NCI-H69 (cell line): ENCODE results near the gene MEDAG.

Experiments
- DNase-seq: peaks from one replicate; lab custom pipeline; 2025; lab: John Stamatoyannopoulos, UW

The MEDAG gene

DNA sequence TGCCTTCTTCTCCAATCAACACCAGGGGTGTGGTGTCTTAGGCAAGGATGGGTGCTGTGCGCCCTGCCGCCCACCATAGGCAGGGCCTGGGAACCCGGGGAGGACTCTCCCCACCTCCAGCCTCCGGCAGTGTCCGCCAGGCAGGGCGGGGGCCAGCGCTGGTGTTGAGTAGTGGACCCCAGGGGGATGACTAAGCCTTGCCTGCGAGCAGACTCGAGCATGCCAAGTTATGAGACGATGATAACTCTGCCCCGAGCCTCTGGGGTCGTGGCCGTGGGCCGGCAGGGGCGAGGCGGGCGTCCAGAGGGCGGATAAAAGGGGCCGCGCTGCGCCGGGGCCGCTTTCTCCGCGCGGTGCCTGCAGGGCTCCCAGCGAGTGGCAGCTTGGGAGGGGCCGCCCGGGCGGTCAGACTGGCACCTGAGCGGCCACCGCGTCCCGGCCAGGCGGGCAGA is at the start of gene MEDAG:
Gene MEDAG, plus strand, starts transcription at position 340 of the 452 bp plus-strand sequence. CDS start 245 bp downstream, outside the sequence.
- DNase-seq = no peak

DNA sequence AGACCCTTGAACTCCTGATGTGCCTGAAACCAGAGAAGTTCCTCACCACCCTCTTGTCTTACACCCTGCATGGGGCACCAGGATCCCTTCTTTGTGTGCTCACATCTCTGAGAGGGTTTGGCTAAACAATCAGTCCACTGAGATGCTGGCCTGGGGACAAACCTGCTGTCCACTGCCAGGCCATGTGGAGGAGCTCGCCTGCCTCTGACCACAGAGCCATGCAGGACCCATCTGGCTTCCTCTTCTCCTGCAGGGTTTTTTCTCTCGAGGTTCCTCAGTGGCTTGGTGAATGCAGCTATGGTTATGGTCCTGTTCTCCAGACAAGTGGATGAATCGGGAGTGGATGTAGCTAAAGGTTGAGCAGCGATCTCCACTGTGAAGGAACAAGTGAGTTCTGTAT is 49.1 kb upstream of the MEDAG start:
- DNase-seq = no peak

DNA sequence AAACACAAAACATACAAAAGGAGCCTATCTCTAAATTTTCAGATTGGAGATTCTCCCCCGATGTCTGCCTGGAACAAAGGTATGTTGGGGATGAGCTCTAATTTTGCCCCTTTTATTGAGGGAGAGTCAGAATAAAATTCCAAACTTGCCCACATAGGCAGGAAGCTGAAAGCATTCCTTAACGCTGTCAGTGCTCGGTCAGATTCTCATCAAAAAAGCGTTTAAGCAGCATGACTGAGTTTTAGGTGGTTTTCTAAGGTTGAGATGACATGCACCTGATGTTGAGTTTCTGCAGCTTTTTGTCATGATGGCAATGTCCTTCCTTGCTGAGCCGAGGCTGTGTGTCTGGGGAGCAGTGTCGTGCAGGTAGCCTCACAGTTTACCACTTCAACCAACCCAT is 48.4 kb upstream of the MEDAG start:
- DNase-seq = no peak

DNA sequence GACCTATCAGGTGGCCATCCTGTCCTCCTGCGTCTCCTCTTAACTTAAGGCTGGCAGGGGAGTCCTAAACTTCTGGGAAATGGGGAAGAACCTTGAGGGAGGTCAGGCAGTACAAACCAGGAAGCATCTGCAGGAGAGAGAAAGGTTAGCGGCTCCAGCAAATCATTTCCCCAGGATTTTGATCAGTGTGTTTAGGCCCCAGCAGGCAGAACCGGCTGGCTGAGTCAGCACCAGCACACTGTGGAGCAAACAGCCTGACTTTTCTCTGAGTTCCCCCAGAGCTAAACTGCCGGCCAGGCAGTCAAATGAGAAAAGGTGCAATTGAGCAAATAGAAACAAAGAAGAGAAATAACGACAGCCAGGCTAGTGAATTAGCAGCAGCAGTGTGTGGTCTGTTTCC is 46.7 kb upstream of the MEDAG start:
- DNase-seq = no peak

DNA sequence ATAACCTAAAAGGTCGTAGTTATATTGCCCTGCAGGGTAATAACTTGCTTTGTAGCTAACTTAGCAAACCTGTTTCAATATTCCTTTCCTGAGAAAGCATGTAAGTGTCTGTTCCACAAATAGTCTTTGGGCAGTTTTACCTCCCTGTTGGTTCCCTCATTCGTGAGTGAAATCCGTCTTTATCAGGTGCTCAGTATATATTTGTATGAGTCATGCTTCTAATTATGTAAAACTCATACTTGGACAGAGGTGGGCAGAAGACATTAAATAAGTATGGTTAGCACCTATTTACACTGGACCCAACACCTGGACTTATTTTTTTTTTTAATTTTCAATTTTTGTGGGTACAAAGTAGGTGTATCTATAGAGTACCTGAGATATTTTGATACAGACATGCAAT is 44.9 kb upstream of the MEDAG start:
- no peak for DNase-seq

DNA sequence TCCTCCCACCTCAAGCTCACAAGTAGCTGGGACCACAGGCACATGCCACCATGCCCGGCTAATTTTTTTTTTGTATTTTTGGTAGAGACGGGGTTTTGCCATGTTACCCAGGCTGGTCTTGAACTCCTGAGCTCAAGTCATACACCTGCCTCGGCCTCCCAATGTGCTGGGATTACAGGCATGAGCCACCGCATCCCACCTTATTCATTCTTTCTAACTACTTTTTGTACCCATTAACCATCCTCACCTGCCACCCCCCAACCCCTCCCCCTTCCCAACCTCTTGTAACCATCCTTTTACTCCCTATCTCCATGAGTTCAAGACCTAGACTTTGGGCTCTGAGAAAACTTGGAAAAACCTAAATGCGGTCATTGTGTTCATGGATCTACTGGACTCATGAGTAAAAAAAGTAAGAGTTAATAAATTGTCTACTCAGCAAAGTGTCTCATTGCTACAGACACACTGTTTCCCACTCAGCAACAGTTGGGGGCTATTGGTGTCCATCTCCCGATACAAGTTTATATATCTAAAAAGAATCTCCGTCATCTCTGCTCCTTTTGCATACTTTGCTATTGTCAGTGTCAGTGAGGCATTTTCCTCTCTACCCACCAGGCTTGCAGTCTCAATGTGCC is 44.1 kb upstream of the MEDAG start:
- no peak for DNase-seq

DNA sequence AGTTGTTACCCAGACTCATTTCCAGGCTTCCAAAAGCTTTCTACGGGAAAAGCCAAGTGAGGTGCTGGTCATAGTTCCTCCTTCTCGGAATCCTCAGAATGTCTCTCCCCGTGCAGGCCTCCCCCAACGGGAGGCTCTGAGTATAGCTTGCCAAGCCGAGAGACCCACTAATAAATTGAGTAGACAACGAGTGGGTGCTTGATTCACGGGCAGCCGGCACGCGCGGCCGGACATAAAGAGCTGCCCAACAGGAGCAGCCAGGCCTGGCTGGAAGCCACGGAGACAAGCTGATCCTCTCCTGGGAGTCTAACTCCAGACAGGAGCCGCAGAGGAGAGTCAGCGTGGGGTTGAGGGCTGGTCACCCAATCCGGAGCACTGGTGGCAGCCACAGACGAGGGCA is 43.4 kb upstream of the MEDAG start:
- no peak for DNase-seq

DNA sequence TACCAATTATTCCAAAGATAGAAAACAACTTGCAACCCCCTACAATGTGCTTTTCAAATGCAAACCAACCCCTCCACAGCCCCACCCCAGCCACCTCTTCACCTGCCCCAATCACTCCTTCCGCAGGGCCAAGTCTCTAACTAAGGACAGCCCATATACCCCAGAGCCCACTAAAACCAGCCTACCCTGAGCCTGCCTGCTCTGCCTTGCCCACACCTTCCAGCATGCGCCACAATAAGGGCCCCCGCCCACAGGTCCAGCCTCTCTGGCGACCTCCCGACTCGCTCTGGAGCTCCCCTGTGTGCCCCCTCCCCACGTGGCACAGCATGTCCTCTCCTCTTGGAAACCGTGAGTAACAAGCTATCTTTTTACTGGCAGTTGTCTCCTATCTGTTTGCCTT is 42.8 kb upstream of the MEDAG start:
- no peak for DNase-seq

DNA sequence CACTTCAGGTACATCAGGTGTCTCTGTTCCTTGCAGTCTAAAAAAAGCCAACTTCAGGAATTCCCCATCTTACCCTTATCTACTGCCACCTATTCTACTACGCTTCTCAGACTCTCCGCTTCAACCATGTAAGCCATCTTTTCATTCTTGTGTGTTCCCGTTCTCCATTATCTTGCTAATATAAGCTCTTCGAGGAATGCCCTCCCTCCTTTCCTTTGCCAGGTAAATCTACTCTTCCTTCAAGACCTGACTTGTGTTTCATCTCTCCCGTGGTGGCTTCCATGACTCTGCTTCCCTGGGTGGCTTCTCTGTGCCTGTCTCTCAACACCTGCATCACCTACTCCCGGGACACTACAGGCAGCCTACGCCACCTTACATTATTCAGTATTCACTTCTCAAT is 42.3 kb upstream of the MEDAG start:
- no peak for DNase-seq

DNA sequence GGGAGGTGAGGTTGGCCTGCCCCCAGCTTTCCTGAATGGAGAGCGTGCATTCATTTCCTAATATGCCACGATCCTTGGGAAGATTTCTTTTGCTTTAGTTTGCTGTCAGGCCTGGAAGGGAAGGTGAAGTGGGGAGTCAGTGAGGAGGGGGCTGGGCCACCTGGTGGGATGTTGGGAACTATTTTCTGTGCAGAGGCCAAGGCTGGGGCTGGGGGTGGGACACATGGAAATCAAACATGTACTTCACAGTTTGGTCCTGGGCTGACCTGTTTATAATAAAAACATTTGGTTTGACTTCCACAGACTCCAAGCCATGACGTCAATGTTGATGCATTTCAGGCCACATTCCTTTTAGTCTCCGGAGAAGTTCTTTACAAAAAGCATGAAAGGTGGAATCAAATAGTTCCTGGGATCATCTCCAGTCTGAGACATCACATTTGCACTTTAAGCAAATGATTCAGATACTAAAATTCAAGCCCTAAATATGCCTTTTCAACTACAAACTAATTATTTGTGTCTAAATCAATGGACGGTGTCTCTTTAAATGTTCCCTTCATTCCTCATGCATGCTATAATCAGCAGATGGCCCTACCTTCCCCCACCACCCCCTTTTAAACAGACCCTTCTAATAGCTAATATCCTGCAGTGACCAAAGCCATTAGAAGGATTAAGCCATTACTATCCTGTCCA is 41.5 kb upstream of the MEDAG start:
- peak; percentile 61 for DNase-seq

DNA sequence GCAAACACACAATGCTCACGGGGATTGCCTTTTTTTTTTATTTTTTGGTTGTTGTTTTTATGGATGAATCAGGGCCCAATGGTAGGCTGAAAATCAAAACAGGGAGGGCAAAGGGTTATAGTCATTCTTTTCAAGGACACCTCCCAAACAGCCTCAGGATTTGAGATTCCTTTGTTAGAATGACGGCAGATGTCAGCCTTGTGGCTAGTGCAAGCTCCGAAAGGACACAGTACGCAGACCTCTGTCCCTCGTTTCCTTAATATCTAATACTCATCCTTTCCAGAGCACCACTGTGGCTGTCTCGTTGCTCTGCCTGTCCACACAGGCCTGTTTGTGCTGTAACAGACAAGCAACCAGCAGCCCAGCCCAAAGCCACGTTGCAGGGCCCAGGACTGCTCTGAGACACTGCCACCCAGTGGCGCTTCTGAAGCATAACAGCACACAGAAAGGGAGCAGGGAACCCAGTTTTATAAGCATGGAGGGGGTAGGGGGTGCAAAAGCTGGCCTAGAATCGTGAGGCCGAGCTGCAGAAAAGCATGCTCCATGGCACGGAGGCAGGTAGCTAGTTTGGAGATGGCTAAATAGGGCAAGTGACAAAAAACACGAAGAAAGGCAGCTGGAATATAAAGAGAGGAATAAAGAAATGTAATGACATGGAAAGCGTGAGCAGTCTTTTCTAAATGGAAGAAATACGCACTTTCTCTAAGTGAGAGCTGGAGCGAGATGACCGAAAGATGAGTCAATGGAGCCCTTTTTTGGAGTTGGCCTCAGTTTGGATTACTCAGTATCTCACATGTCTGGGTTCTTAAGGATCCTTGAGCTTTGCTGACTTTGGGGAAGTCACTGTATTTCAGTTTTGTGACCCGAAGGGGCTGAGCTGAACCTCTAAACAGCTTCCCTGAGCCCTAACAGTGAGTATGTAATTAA is 40.7 kb upstream of the MEDAG start:
- peak; percentile 84 for DNase-seq

DNA sequence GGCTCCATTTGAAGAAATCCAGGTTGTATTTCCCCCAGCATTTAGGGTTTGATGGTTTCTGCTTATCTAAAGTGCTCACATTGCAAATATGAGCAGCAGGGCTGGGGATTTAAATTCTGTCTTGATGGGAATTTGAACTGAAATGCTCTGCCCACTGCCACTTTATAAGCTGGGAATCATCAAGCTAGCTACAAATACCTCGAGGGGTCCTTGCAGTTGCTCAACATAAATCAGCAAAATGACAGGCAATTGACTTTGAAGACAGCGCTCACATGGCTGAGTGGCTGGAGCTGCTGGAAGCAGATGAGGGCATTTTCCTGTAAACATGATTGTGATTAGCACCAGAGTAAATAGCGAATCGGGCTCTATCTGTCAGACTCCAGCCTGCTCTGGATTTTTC is 39.4 kb upstream of the MEDAG start:
- DNase-seq = peak; percentile 23

DNA sequence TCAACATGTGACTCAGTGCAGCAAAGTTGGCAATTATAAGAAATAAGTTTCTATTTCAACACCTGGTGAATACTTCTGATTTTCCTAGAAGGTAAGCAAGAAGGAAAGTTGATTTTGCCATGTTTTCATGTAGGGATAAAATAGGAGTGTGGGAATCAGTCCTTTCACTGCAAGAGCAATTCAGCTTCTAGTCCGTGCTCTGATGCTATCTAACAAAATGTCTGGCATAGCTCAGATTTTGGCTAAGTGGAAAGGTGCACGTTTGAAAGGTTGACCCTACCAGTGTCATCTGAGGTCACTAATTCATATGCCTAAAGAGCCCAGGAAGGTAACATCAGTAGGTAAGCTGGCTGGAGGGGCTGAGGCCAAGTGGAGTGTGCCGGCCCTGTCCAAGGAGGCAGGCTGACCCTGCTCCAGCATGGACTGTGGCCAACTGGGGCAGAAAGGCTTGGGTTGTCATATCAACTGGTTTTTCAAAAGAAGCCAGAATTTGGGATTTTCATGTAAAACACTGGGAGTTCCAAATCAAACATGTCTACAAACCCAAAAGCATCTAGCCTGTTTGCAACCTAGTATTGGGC is 38.9 kb upstream of the MEDAG start:
- no peak for DNase-seq

DNA sequence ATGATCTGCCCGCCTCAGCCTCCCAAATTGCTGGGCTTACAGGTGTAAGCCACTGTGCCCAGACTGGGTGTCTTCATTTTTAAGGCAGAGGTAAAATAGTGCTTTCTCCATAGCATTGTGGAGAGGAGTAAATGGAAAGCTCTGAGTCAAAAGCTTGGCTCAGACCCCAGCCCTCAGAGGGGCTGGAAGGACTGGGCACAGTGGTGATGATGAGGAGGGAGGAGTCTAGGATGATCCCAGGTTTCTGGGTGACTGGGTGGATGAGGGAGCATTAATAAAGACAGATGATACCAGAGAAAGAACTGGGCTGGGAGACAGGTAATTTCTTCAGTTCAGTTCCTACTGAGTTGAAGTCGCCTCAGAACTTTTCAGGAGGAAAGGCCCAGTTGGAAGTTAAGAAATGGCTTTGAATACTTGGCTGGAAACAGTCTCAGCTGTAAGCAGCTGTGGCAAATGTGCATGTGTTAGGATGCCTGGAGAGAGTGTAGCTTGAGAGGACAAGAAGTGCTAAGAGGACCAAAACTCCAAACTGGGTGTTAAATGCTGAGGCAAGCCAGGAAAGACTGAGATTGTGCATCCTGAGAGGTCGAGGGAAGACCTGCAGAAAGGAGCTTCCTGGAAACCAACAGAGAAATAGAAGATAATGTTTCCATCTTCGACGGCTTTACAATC is 37.1 kb upstream of the MEDAG start:
- DNase-seq = no peak

DNA sequence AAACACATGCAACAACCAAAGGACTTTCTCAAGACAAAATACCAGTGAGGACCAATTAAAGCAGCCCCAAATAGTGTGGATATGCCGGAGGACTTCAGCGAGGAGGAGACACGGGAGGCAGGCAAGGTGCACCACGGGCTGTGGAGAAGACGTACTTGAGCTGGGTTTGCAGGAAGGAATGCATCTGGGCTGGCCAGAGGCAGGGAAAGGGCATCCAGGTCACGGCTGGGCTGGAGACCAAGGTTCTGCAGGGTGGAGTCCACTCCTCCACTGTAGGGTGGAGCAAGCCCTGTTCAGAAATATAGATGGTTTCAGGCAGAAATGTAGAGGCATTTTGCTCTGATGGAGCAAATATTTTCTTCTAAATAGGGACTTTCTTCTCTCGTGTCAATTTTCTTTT is 36.6 kb upstream of the MEDAG start:
- DNase-seq = no peak

DNA sequence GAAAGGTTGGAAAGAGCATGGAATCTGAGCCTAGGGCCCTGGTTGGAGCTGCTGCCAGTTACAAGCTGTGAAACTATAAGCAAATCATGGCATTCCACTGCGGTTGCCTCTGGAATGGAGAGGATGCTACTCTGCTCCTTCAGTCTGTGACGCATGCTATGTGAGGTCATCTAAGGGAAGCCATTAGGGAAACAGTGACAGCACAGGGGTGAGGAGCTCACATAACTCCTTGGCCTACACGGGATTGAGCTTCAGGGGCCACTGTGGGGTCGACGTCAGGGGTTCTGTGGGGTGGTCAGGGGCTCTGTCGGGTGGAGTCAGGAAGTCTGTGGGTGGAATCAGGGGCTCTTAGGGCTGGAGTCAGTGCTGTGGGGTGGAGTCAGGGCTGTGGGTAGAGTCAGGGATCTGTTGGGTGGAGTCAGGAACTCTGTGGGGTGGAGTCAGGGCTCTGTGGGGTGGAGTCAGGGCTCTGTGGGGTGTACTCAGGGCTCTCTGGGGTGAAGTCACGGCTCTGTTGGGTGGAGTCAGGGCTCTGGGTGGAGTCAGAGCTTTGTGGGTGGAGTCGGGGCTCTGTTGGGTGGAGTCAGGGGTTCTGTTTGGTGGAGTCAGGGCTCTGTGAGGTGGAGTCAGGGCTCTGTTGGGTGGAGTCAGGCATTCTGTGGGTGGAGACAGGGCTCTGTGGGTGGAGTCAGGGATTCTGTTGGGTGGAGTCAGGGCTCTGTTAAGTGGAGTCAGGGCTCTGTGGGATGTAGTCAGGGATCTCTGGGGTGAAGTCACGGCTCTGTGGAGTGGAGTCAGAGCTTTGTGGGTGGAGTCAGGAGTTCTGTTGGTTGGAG is 35.8 kb upstream of the MEDAG start:
- DNase-seq = peak; percentile 11

DNA sequence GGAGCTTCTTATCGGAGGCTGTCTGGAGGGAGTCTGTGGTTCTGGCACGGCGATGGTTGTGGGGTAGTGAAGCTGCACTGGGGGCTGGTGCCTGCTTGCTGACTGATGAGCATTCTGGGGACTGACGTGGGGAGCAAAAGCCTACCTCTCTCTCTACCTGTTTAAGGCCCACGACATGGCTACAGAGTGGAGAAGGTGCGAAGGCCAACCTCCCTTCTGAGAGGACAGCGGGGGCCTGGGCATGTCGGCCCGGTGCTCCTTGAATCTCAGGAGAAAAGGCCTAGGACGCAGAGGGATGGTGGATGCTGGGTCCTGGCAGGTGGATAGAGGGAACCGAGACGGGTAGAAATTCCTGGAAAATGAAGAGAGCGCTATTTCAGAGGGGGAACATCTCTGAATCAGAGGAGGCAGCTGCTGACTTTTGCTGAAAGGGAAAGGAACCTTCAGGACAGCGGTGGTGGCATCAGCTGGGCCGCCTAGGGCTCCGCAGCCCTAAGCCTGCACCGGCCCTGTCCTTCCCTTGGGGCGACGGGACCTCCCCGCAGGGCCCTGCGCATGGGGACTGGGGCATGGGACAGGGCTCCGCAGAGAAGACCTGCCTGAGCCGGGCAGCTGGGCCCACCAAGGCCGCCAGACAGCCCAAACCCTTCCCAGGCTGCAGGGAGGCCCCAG is 35.0 kb upstream of the MEDAG start:
- no peak for DNase-seq

DNA sequence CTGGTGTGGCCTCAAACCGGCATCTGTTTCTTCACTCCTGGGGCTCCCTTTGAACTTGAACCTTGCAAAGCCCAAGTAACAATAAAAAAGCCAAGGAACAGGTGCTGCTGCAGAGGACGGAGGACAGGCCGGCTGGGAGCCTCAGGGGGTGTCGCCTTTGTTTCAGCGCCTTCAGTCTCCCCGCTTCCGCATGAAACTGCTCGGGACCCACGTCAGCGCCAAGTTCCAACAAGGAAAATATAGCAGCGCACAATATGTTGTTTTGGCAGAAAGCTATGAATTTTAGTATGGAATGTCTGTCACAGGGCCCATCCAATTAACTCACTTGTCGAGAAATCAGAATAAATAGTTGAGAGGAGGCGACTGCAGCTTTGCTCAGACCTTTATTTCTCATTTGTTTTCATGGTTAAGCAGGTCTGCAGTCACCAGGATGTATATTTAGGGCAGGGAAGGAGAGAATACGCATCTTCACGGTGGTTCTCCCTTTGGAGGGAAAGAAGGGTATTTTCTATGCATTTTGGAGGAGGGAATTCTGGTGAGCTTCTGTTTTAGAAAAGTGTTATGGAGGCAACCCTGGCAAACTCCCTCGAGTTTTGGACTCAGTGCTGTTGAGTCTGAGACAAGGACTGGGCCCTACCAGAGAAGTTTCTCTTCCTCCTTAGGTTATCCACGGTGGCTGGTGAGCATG is 34.3 kb upstream of the MEDAG start:
- DNase-seq = no peak

DNA sequence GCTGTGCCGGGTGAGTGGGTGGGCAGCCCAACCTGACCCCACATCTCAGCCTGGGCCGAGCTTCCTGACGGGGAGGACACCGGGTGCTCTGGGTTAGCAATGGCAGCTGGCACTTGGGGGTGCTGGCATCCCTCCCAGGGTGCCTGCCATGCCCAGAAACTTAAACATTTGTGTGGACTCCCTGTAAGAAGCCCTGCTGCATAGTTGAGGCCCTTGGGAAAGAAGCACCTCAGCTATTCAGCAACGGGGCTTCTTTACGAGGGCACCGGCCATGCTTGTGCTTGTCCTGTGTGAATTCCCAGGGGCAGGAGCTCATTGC is 33.8 kb upstream of the MEDAG start:
- DNase-seq = no peak
